BLaER1 (cell line): ENCODE measurements around the gene AFAP1.

Experiments used
- H3K27ac ChIP-seq: shearing (Covaris generic); formaldehyde crosslinking; 2 replicates; pipeline ENCODE4 v1.8.1; 2022
- H3K27me3 ChIP-seq: shearing (Covaris generic); formaldehyde crosslinking; 2 replicates; pipeline ENCODE4 v1.8.1; 2022
- H3K36me3 ChIP-seq: shearing (Covaris generic); formaldehyde crosslinking; 2 replicates; pipeline ENCODE4 v1.8.1; 2022
- H3K4me1 ChIP-seq: shearing (Covaris generic); formaldehyde crosslinking; 2 replicates; pipeline ENCODE4 v1.8.1; 2022
- H3K4me2 ChIP-seq: shearing (Covaris generic); formaldehyde crosslinking; 2 replicates; pipeline ENCODE4 v1.8.1; 2022
- H3K4me3 ChIP-seq: shearing (Covaris generic); formaldehyde crosslinking; 2 replicates; pipeline ENCODE4 v1.8.1; 2022
- H3K9ac ChIP-seq: shearing (Covaris generic); formaldehyde crosslinking; 2 replicates; pipeline ENCODE4 v1.8.1; 2022
- H3K9me3 ChIP-seq: shearing (Covaris generic); formaldehyde crosslinking; 2 replicates; pipeline ENCODE4 v1.8.1; 2022
- H4K20me1 ChIP-seq: shearing (Covaris generic); formaldehyde crosslinking; 2 replicates; pipeline ENCODE4 v1.8.1; 2022
- Cebpa-rat ChIP-seq: shearing (Covaris generic); IDR thresholded peaks from 2 replicates; pipeline ENCODE4 v1.8.1; 2022

AFAP1 gene

GRCh38 chr4:7937006-7937405, 2.7 kb downstream of the AFAP1 start:
- no peak for TF ChIP-seq Cebpa-rat
- Histone ChIP-seq H3K9me3 (no peaks in the 10 kb centered on the region), H3K4me3 (no peak overlapping the region), H3K4me1 (peaks cover 22% of the 10 kb centered on the region), H3K27me3 (peaks cover 24% of the 10 kb centered on the region), H3K9ac (no peak overlapping the region), H4K20me1 (peaks cover 55% of the 10 kb centered on the region), H3K36me3 (no peaks in the 10 kb centered on the region), H3K27ac (no peak overlapping the region), H3K4me2 (no peak overlapping the region)

- TF ChIP-seq Cebpa-rat: no peak
- Histone ChIP-seq H3K4me2 (no peak overlapping the region), H3K4me1 (peaks cover 12% of the 10 kb centered on the region), H4K20me1 (peaks cover 69% of the 10 kb centered on the region), H3K9ac (no peak overlapping the region), H3K27ac (no peak overlapping the region), H3K36me3 (no peaks in the 10 kb centered on the region), H3K9me3 (no peaks in the 10 kb centered on the region), H3K4me3 (no peak overlapping the region), H3K27me3 (peaks cover 18% of the 10 kb centered on the region)
Observed at GRCh38 chr4:7933651-7934510, 5.8 kb downstream of the AFAP1 start.

- Histone ChIP-seq H3K36me3 (no peaks in the 10 kb centered on the region), H3K4me3 (no peak overlapping the region), H3K9me3 (no peaks in the 10 kb centered on the region), H3K27ac (no peak overlapping the region), H3K4me2 (no peak overlapping the region), H3K9ac (no peak overlapping the region), H4K20me1 (peaks cover 61% of the 10 kb centered on the region), H3K4me1 (no peaks in the 10 kb centered on the region), H3K27me3 (peaks cover 2% of the 10 kb centered on the region; the same call in 1 of the 2 replicates)
- no peak for TF ChIP-seq Cebpa-rat
Observed at GRCh38 chr4:7932287-7932686, 7.4 kb downstream of the AFAP1 start.

GRCh38 chr4:7929118-7929951, 10.3 kb downstream of the AFAP1 start:
- Histone ChIP-seq H3K4me1 (peaks cover 5% of the 10 kb centered on the region; the same call in 1 of the 2 replicates), H3K9ac (no peak overlapping the region), H3K4me3 (no peak overlapping the region), H3K4me2 (peak overlapping the region; percentile 6; the same call in 1 of the 2 replicates), H3K9me3 (0 out of 2 replicates have a peak, but pooled peaks cover 4% of the 10 kb centered on the region), H3K36me3 (no peaks in the 10 kb centered on the region), H3K27ac (no peak overlapping the region), H3K27me3 (no peaks in the 10 kb centered on the region), H4K20me1 (peaks cover 35% of the 10 kb centered on the region)
- TF ChIP-seq Cebpa-rat: no peak

GRCh38 chr4:7928711-7929110, 10.9 kb downstream of the AFAP1 start:
- Histone ChIP-seq H4K20me1 (peaks cover 28% of the 10 kb centered on the region), H3K4me3 (no peak overlapping the region), H3K4me1 (peaks cover 5% of the 10 kb centered on the region; the same call in 1 of the 2 replicates), H3K9ac (no peak overlapping the region), H3K27ac (no peak overlapping the region), H3K4me2 (no peak overlapping the region), H3K9me3 (0 out of 2 replicates have a peak, but pooled peaks cover 4% of the 10 kb centered on the region), H3K27me3 (no peaks in the 10 kb centered on the region), H3K36me3 (no peaks in the 10 kb centered on the region)
- no peak for TF ChIP-seq Cebpa-rat

- Histone ChIP-seq H3K4me2 (no peak overlapping the region), H3K4me1 (peaks cover 5% of the 10 kb centered on the region; the same call in 1 of the 2 replicates)
Observed at GRCh38 chr4:7926822-7927221, 12.8 kb downstream of the AFAP1 start.

GRCh38 chr4:7924570-7924969, 15.1 kb downstream of the AFAP1 start:
- H3K4me1 ChIP-seq: peaks cover 5% of the 10 kb centered on the region; the same call in 1 of the 2 replicates
- no peak for TF ChIP-seq Cebpa-rat
- H3K4me3 ChIP-seq: no peak overlapping the region
- H3K27ac ChIP-seq: no peak overlapping the region
- H3K9me3 ChIP-seq: 0 out of 2 replicates have a peak, but pooled peaks cover 4% of the 10 kb centered on the region
- H3K4me2 ChIP-seq: no peak overlapping the region
- no peak overlapping the region for H3K9ac ChIP-seq
- H3K36me3 ChIP-seq: no peaks in the 10 kb centered on the region
- H4K20me1 ChIP-seq: peaks cover 15% of the 10 kb centered on the region
- no peaks in the 10 kb centered on the region for H3K27me3 ChIP-seq

More at GRCh38 chr4:7926822-7927221, 12.8 kb downstream of the AFAP1 start:
- TF ChIP-seq Cebpa-rat: no peak
- 0 out of 2 replicates have a peak, but pooled peaks cover 4% of the 10 kb centered on the region for H3K9me3 ChIP-seq
- H3K27me3 ChIP-seq: no peaks in the 10 kb centered on the region
- no peak overlapping the region for H3K9ac ChIP-seq
- H4K20me1 ChIP-seq: peaks cover 25% of the 10 kb centered on the region
- H3K4me3 ChIP-seq: no peak overlapping the region
- no peaks in the 10 kb centered on the region for H3K36me3 ChIP-seq
- H3K27ac ChIP-seq: no peak overlapping the region

- H4K20me1 ChIP-seq: peaks cover 11% of the 10 kb centered on the region
- H3K27me3 ChIP-seq: no peaks in the 10 kb centered on the region
- no peak overlapping the region for H3K4me2 ChIP-seq
- H3K4me1 ChIP-seq: peaks cover 5% of the 10 kb centered on the region; the same call in 1 of the 2 replicates
- no peak overlapping the region for H3K4me3 ChIP-seq
- 0 out of 2 replicates have a peak, but pooled peaks cover 4% of the 10 kb centered on the region for H3K9me3 ChIP-seq
- no peaks in the 10 kb centered on the region for H3K36me3 ChIP-seq
- H3K27ac ChIP-seq: no peak overlapping the region
- no peak overlapping the region for H3K9ac ChIP-seq
- no peak for TF ChIP-seq Cebpa-rat
Observed at GRCh38 chr4:7924163-7924562, 15.5 kb downstream of the AFAP1 start.

- Histone ChIP-seq H3K27me3 (no peaks in the 10 kb centered on the region), H4K20me1 (no peaks in the 10 kb centered on the region), H3K4me3 (no peak overlapping the region), H3K27ac (no peak overlapping the region), H3K4me1 (peaks cover 5% of the 10 kb centered on the region; the same call in 1 of the 2 replicates), H3K9me3 (0 out of 2 replicates have a peak, but pooled peaks cover 4% of the 10 kb centered on the region), H3K36me3 (no peaks in the 10 kb centered on the region), H3K9ac (no peak overlapping the region), H3K4me2 (no peak overlapping the region)
- no peak for TF ChIP-seq Cebpa-rat
Observed at GRCh38 chr4:7922466-7922865, 17.2 kb downstream of the AFAP1 start.
